ENCODE data around the gene RGMB. TPM values are rescaled to one million over a fixed set of nuclear protein-coding genes. Genes with fewer than 3 reads are reported as not detected.

The RGMB gene
- polyA plus RNA-seq, 4 donors = 3.2 to 60.0 (median 29.7) TPM

DNA sequence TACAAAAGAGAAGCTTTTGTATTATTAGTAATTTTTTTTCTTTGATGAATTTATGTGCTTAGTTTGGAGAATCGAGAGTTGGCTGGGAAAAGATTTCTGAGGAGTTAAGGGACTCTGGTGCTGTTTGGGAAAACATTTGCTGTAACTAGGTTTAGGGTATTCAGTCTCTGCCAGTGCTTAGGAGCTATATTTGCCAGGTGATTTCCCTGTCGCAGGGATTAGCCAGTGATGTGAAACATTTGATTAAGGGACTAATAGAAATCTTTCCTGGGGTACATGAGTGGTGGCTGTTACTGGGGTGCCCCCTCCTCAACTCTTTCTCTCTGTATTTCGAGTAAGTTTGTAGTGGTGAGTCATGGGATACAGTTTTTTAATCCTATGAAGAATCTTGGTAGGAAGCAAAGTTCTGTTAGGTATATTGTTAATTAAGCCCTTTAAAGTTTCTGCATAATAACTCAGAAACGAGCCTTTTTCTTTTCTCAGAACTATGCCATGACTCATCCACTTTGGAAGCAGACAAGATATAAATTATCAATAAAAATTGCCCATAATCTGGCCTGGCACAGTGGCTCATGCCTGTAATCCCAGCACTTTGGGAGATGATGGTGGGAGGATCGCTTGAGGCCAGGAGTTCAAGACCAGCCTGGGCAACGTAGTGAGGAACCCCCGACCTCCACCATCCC, 18.6 kb downstream of the RGMB start:
- Histone ChIP-seq H3K27ac (ENCODE audit: low read depth in 1 of 3, low read length in 2 of 3) (no peak overlapping the region), H3K9me3 (ENCODE audit: control insufficient read depth in 2 of 2, insufficient read depth in 1 of 2, low read depth in 1 of 2, low read length in 1 of 2) (no peaks in the 10 kb centered on the region), H3K4me3 (ENCODE audit: low read depth in 1 of 3, low read length in 3 of 3) (no peak overlapping the region), H3K27me3 (ENCODE audit: control insufficient read depth in 3 of 3, insufficient read depth in 3 of 3, low read length in 3 of 3) (no peaks in the 10 kb centered on the region), H3K4me1 (ENCODE audit: control insufficient read depth in 3 of 3, insufficient read depth in 2 of 3, low read depth in 1 of 3, low read length in 2 of 3) (peaks cover 0 to 6% (median 4%) of the 10 kb centered on the region in 3 donors), H3K36me3 (ENCODE audit: control insufficient read depth in 3 of 3, insufficient read depth in 2 of 3, low read depth in 1 of 3, low read length in 3 of 3) (peaks cover 0 to 26% (median 0%) of the 10 kb centered on the region in 3 donors)
- 15 to 52% (median 36%) methylated on average over 7 of the region's 7 CpGs for WGBS, 3 donors
- FAIRE-seq = no peak
- peak in 1 of 2 donors; percentile 9 for DNase-seq

DNA sequence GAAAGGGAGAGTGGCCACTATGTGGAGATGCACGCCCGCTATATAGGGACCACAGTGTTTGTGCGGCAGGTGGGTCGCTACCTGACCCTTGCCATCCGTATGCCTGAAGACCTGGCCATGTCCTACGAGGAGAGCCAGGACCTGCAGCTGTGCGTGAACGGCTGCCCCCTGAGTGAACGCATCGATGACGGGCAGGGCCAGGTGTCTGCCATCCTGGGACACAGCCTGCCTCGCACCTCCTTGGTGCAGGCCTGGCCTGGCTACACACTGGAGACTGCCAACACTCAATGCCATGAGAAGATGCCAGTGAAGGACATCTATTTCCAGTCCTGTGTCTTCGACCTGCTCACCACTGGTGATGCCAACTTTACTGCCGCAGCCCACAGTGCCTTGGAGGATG, 19.8 kb downstream of the RGMB start:
- DNase-seq (no peak), FAIRE-seq (no peak)
- WGBS, 3 donors = 42 to 81% (median 54%) methylated on average over 14 of the region's 14 CpGs
- H3K9me3 ChIP-seq (ENCODE audit: control insufficient read depth in 2 of 2, insufficient read depth in 1 of 2, low read depth in 1 of 2, low read length in 1 of 2) = no peaks in the 10 kb centered on the region
- H3K4me1 ChIP-seq (ENCODE audit: control insufficient read depth in 3 of 3, insufficient read depth in 2 of 3, low read depth in 1 of 3, low read length in 2 of 3) = peaks cover 0 to 6% (median 1%) of the 10 kb centered on the region in 3 donors
- H3K36me3 ChIP-seq (ENCODE audit: control insufficient read depth in 3 of 3, insufficient read depth in 2 of 3, low read depth in 1 of 3, low read length in 3 of 3) = peaks cover 0 to 18% (median 0%) of the 10 kb centered on the region in 3 donors
- no peak overlapping the region for H3K4me3 ChIP-seq (ENCODE audit: low read depth in 1 of 3, low read length in 3 of 3)
- H3K27me3 ChIP-seq (ENCODE audit: control insufficient read depth in 3 of 3, insufficient read depth in 3 of 3, low read length in 3 of 3) = no peaks in the 10 kb centered on the region
- no peak overlapping the region for H3K27ac ChIP-seq (ENCODE audit: low read depth in 1 of 3, low read length in 2 of 3)

DNA sequence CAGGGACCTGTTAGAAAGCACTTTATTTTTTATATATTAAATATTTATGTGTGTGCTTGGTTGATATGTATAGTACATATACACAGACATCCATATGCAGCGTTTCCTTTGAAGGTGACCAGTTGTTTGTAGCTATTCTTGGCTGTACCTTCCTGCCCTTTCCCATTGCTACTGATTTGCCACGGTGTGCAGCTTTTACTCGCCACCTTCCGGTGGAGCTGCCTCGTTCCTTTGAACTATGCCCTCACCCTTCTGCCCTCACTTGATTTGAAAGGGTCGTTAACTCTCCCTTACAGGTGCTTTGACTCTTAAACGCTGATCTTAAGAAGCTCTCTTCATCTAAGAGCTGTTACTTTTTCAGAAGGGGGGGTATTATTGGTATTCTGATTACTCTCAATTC, 20.5 kb downstream of the RGMB start:
- Histone ChIP-seq H3K9me3 (ENCODE audit: control insufficient read depth in 2 of 2, insufficient read depth in 1 of 2, low read depth in 1 of 2, low read length in 1 of 2) (no peaks in the 10 kb centered on the region), H3K36me3 (ENCODE audit: control insufficient read depth in 3 of 3, insufficient read depth in 2 of 3, low read depth in 1 of 3, low read length in 3 of 3) (peaks cover 0 to 15% (median 0%) of the 10 kb centered on the region in 3 donors), H3K4me3 (ENCODE audit: low read depth in 1 of 3, low read length in 3 of 3) (no peak overlapping the region), H3K27me3 (ENCODE audit: control insufficient read depth in 3 of 3, insufficient read depth in 3 of 3, low read length in 3 of 3) (no peaks in the 10 kb centered on the region), H3K4me1 (ENCODE audit: control insufficient read depth in 3 of 3, insufficient read depth in 2 of 3, low read depth in 1 of 3, low read length in 2 of 3) (peaks cover 0 to 6% (median 1%) of the 10 kb centered on the region in 3 donors), H3K27ac (ENCODE audit: low read depth in 1 of 3, low read length in 2 of 3) (no peak overlapping the region)
- DNase-seq = peak in 1 of 2 donors; percentile 70
- 18 to 66% (median 30%) methylated on average over 7 of the region's 7 CpGs for WGBS, 3 donors
- no peak for FAIRE-seq

DNA sequence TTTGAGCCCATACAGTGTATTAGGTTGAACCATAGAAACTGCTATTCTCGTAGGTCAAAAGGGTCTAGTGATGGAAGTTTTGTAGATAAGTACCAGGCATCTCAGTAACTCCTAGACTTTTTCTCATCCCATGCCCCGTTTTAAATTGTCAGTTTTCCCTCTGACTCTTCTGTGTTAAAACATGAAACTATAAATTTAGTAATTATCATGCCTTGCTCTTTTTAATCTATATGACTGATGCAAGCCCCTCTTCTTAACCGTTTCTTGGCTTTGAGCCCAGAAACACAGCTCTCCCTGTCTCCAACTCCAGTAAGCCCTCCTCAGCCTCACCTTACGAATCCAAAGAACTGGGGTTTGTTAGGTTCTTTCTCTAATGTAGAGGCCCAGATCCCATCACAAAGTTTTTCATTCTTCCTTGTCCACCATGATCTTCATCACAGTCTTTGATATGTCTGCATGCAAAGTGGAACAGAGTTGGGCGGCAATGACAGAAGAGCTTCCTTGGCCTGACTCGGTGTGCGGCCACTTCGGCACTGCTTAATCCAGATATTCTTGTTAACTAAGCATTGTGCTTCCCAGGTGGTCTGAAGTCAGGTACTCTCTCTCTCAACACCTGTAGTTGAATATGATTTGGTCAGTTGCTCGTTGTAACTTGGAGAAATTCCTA, 21.1 kb downstream of the RGMB start:
- Histone ChIP-seq H3K27me3 (ENCODE audit: control insufficient read depth in 3 of 3, insufficient read depth in 3 of 3, low read length in 3 of 3) (no peaks in the 10 kb centered on the region), H3K9me3 (ENCODE audit: control insufficient read depth in 2 of 2, insufficient read depth in 1 of 2, low read depth in 1 of 2, low read length in 1 of 2) (no peaks in the 10 kb centered on the region), H3K4me1 (ENCODE audit: control insufficient read depth in 3 of 3, insufficient read depth in 2 of 3, low read depth in 1 of 3, low read length in 2 of 3) (peaks cover 0 to 6% (median 1%) of the 10 kb centered on the region in 3 donors), H3K4me3 (ENCODE audit: low read depth in 1 of 3, low read length in 3 of 3) (no peak overlapping the region), H3K36me3 (ENCODE audit: control insufficient read depth in 3 of 3, insufficient read depth in 2 of 3, low read depth in 1 of 3, low read length in 3 of 3) (peaks cover 0 to 15% (median 0%) of the 10 kb centered on the region in 3 donors), H3K27ac (ENCODE audit: low read depth in 1 of 3, low read length in 2 of 3) (peak overlapping the region in 1 of 3 donors; percentile 8)
- DNase-seq (no peak), FAIRE-seq (no peak)
- WGBS, 3 donors = 44 to 60% (median 52%) methylated on average over 9 of the region's 9 CpGs

DNA sequence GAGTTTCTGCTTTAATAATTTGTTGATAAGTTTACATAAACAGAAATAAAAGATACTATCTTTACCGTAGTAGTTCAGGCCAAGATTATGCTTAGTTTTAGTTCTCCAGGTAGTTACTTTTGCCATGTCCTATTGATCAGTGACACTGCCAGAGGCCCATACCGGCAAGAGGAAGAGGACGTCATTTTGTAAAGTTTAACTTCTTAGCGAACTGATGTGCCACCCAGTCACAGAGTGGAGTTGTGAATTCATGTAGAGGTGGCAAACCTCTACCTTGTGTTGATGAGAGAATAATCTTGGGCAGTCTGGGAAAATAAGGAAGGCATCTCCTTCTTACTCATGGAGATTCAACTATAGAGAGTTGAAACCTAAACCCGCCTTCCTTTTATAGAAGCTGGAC, 21.8 kb downstream of the RGMB start:
- Histone ChIP-seq H3K36me3 (ENCODE audit: control insufficient read depth in 3 of 3, insufficient read depth in 2 of 3, low read depth in 1 of 3, low read length in 3 of 3) (peaks cover 0 to 15% (median 0%) of the 10 kb centered on the region in 3 donors), H3K4me1 (ENCODE audit: control insufficient read depth in 3 of 3, insufficient read depth in 2 of 3, low read depth in 1 of 3, low read length in 2 of 3) (peaks cover 0 to 6% (median 1%) of the 10 kb centered on the region in 3 donors), H3K27me3 (ENCODE audit: control insufficient read depth in 3 of 3, insufficient read depth in 3 of 3, low read length in 3 of 3) (no peaks in the 10 kb centered on the region), H3K27ac (ENCODE audit: low read depth in 1 of 3, low read length in 2 of 3) (no peak overlapping the region), H3K9me3 (ENCODE audit: control insufficient read depth in 2 of 2, insufficient read depth in 1 of 2, low read depth in 1 of 2, low read length in 1 of 2) (no peaks in the 10 kb centered on the region), H3K4me3 (ENCODE audit: low read depth in 1 of 3, low read length in 3 of 3) (no peak overlapping the region)
- DNase-seq (peak in 1 of 2 donors; percentile 21), FAIRE-seq (no peak)
- WGBS, 3 donors = 24 to 68% (median 43%) methylated on average over 5 of the region's 5 CpGs

DNA sequence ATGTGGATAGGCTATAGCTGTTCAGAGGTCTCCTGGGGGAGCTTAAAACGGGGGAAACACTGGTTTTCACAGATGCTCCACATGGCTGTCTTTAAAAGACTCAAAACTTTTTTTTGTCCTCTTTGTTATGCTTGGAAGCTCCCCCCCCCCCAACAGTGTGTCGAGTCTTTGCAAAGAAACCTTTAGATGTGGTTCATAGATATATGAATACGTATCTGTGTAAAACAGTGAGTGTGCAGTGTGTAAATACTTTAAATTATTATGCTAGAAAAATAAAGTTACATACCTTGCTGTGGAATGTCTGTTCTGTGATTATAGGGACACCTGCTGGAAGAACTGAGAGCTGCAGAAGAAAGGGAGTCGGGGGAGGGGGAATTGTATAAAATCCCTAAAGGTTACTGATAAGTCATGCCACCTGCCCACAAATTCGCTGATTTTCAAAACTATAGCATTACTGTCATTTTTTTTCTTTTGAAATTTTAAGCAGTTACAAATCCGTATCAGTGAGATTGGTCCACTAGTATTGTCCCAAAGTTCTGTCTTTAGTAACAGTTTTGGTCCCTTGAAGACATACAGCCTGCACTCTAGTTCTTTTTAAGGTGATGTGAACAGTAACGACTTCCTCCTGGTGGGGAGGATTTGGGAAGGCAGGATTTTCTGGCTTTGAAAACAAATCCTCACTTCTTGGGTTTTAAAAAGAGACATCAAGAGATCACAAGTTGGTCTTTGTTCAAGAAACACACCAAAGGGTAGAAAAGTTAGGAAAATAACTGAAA, 22.9 kb downstream of the RGMB start:
- no peak for FAIRE-seq
- DNase-seq = peak; percentile 73 to 74
- no peak overlapping the region for H3K27ac ChIP-seq (ENCODE audit: low read depth in 1 of 3, low read length in 2 of 3)

DNA sequence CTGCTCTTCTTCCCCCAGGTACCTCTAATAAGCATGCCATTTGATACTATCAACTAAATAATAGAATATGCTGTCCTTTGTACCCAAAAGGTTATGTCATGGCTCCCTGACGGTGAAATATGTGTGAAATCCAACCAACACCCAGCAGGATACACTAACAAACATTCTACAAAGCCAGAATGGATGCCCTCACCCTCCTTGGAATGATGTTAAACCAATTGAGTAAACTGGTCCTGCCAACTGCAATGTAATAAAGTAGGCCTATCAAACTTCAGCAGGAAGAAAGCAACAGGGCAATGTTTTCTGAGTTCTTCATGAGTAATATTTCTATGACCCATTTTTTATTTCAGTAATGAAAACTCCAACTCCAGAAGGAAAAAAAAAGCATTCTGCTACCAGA, 24.9 kb downstream of the RGMB start:
- no peak overlapping the region for H3K4me3 ChIP-seq (ENCODE audit: low read depth in 1 of 3, low read length in 3 of 3)
- peaks cover 0 to 1% (median 0%) of the 10 kb centered on the region in 3 donors for H3K4me1 ChIP-seq (ENCODE audit: control insufficient read depth in 3 of 3, insufficient read depth in 2 of 3, low read depth in 1 of 3, low read length in 2 of 3)
- DNase-seq = no peak
- WGBS, 3 donors = 4 to 81% (median 40%) methylated on average over 1 of the region's 1 CpG
- H3K36me3 ChIP-seq (ENCODE audit: control insufficient read depth in 3 of 3, insufficient read depth in 2 of 3, low read depth in 1 of 3, low read length in 3 of 3) = peaks cover 0 to 9% (median 0%) of the 10 kb centered on the region in 3 donors
- no peak for FAIRE-seq
- H3K27ac ChIP-seq (ENCODE audit: low read depth in 1 of 3, low read length in 2 of 3) = no peak overlapping the region
- no peaks in the 10 kb centered on the region for H3K27me3 ChIP-seq (ENCODE audit: control insufficient read depth in 3 of 3, insufficient read depth in 3 of 3, low read length in 3 of 3)
- H3K9me3 ChIP-seq (ENCODE audit: control insufficient read depth in 2 of 2, insufficient read depth in 1 of 2, low read depth in 1 of 2, low read length in 1 of 2) = no peaks in the 10 kb centered on the region

More for the DNA sequence above, 22.9 kb downstream of the RGMB start:
- no peaks in the 10 kb centered on the region for H3K27me3 ChIP-seq (ENCODE audit: control insufficient read depth in 3 of 3, insufficient read depth in 3 of 3, low read length in 3 of 3)
- no peaks in the 10 kb centered on the region for H3K9me3 ChIP-seq (ENCODE audit: control insufficient read depth in 2 of 2, insufficient read depth in 1 of 2, low read depth in 1 of 2, low read length in 1 of 2)
- H3K36me3 ChIP-seq (ENCODE audit: control insufficient read depth in 3 of 3, insufficient read depth in 2 of 3, low read depth in 1 of 3, low read length in 3 of 3) = peaks cover 0 to 15% (median 0%) of the 10 kb centered on the region in 3 donors
- no peak overlapping the region for H3K4me3 ChIP-seq (ENCODE audit: low read depth in 1 of 3, low read length in 3 of 3)
- 1 to 12% (median 5%) methylated on average over 7 of the region's 7 CpGs for WGBS, 3 donors
- H3K4me1 ChIP-seq (ENCODE audit: control insufficient read depth in 3 of 3, insufficient read depth in 2 of 3, low read depth in 1 of 3, low read length in 2 of 3) = peaks cover 0 to 3% (median 1%) of the 10 kb centered on the region in 3 donors

DNA sequence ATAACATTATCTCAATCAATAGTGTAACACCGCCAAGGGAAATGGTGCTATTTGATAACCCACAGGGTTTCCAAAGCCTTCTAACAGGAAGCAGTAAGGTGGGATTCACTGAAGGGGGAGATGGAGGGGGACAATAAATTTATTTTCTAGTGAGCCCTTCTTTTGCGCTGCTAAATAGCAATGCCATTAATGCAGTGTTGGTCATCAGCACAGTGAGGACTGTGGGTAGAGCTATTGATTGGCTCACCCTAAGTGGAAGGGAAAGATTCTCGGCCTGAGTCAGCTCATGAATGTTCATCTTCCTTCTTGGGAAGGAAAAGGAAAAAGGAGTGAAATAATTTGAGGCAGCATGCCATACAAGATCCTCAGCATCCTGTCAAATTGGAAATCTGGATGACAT, 25.4 kb downstream of the RGMB start:
- 62 to 78% (median 66%) methylated on average over 3 of the region's 3 CpGs for WGBS, 3 donors
- no peak overlapping the region for H3K4me3 ChIP-seq (ENCODE audit: low read depth in 1 of 3, low read length in 3 of 3)
- H3K9me3 ChIP-seq (ENCODE audit: control insufficient read depth in 2 of 2, insufficient read depth in 1 of 2, low read depth in 1 of 2, low read length in 1 of 2) = no peaks in the 10 kb centered on the region
- no peak overlapping the region for H3K27ac ChIP-seq (ENCODE audit: low read depth in 1 of 3, low read length in 2 of 3)
- FAIRE-seq = no peak
- no peak for DNase-seq
- peaks cover 0 to 6% (median 0%) of the 10 kb centered on the region in 3 donors for H3K36me3 ChIP-seq (ENCODE audit: control insufficient read depth in 3 of 3, insufficient read depth in 2 of 3, low read depth in 1 of 3, low read length in 3 of 3)
- peaks cover 0 to 1% (median 0%) of the 10 kb centered on the region in 3 donors for H3K4me1 ChIP-seq (ENCODE audit: control insufficient read depth in 3 of 3, insufficient read depth in 2 of 3, low read depth in 1 of 3, low read length in 2 of 3)
- H3K27me3 ChIP-seq (ENCODE audit: control insufficient read depth in 3 of 3, insufficient read depth in 3 of 3, low read length in 3 of 3) = no peaks in the 10 kb centered on the region

All from small intestine (tissue), 7 donors.